ENCODE measurements around the gene LACTBL1. TPM values are rescaled to one million over a fixed set of nuclear protein-coding genes. Genes with fewer than 3 reads are reported as not detected.
A peak's percentile ranks its signal among the peaks of the same experiment; 100 is the strongest.

The LACTBL1 gene
- total RNA-seq, 1 donor, result not detected

DNA sequence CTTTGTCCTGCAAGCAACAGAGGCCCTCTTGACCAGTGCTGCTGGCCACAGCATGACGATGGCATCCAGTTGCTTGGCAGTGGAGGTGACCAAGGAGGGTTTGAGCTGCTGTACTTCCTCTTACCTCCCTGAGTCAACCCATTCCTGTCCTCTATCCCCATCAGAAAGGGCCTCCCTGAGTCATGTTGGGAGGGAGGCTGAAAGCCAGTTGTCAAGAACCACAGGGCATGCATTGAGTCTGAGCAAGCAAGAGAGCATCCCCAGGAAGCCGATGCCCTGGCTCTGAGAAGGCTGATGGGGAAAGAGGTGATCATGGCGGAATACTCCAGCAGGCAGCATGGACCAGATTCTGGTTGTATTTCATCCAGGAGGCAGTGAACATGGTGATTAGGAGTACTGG, 69.6 kb downstream of the LACTBL1 start:
- H3K4me3 ChIP-seq (ENCODE audit: insufficient read depth, low read length), result no peak overlapping the region
- no peaks in the 10 kb centered on the region for H3K27me3 ChIP-seq (ENCODE audit: insufficient read depth, low read length)
- H3K79me2 ChIP-seq (ENCODE audit: insufficient read depth, low read length), result no peaks in the 10 kb centered on the region
- peaks cover 5% of the 10 kb centered on the region for H3K4me1 ChIP-seq (ENCODE audit: insufficient read depth, low read length)
- TF ChIP-seq, protein P1, sequence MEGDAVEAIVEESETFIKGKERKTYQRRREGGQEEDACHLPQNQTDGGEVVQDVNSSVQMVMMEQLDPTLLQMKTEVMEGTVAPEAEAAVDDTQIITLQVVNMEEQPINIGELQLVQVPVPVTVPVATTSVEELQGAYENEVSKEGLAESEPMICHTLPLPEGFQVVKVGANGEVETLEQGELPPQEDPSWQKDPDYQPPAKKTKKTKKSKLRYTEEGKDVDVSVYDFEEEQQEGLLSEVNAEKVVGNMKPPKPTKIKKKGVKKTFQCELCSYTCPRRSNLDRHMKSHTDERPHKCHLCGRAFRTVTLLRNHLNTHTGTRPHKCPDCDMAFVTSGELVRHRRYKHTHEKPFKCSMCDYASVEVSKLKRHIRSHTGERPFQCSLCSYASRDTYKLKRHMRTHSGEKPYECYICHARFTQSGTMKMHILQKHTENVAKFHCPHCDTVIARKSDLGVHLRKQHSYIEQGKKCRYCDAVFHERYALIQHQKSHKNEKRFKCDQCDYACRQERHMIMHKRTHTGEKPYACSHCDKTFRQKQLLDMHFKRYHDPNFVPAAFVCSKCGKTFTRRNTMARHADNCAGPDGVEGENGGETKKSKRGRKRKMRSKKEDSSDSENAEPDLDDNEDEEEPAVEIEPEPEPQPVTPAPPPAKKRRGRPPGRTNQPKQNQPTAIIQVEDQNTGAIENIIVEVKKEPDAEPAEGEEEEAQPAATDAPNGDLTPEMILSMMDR (IDR thresholded peaks at IDR 0.05; ENCODE audit: extremely low read depth, low read depth, low read length), result no peak
- H3K27ac ChIP-seq (ENCODE audit: low read depth, low read length), result no peak overlapping the region
- no peak overlapping the region for H3K4me2 ChIP-seq (ENCODE audit: insufficient read depth, low read length)
- peak; percentile 95 for DNase-seq (ENCODE audit: insufficient read length, low spot score, missing footprints)
- no peaks in the 10 kb centered on the region for H3K36me3 ChIP-seq (ENCODE audit: insufficient read depth, low read length)
- no peak overlapping the region for H2AFZ ChIP-seq (ENCODE audit: low read length)
- H3K9me3 ChIP-seq (ENCODE audit: low read depth, low read length), result no peaks in the 10 kb centered on the region
- no peaks in the 10 kb centered on the region for H4K20me1 ChIP-seq (ENCODE audit: insufficient read depth, low read length)

Other genes with a start within 250 kb of the LACTBL1 start
- gene TEX46, start 43.0 kb upstream of the LACTBL1 start, total RNA-seq, result not detected in 2 replicates
- gene KDM1A, start 46.6 kb upstream of the LACTBL1 start, total RNA-seq, result 101 and 103 TPM in 2 replicates
- gene LUZP1, start 196.0 kb upstream of the LACTBL1 start, total RNA-seq, result 29.5 and 30.0 TPM in 2 replicates
- gene HTR1D, start 244.6 kb upstream of the LACTBL1 start, total RNA-seq, result under 0.01 TPM in 1 of 2 replicates, not detected in the other

All from osteoblast (primary cell).